NT2/D1 (cell line): ENCODE data around the gene NSFL1C.

Source experiments
- SUZ12 ChIP-seq: IDR thresholded peaks from 2 replicates; pipeline ENCODE4 v1.6.1; 2011; ENCODE audit not compliant: insufficient read length, insufficient read depth; ENCODE audit errors: extremely low read depth
- YY1 ChIP-seq: IDR thresholded peaks from 2 replicates; pipeline ENCODE4 v1.6.1; 2011; ENCODE audit not compliant: insufficient read length, insufficient read depth
- ZNF274 ChIP-seq: IDR thresholded peaks from 2 replicates; pipeline ENCODE4 v1.6.1; 2011; ENCODE audit warnings: mild to moderate bottlenecking, low read depth, low read length

- no peak for TF ChIP-seq ZNF274
- TF ChIP-seq YY1: no peak
- no peak for TF ChIP-seq SUZ12
Observed at GRCh38 chr20:1496930-1497329, 30.3 kb upstream of the NSFL1C start.
